Thyroid gland (tissue), 4 donors: ENCODE measurements around the gene CACNB3. TPM values are rescaled to one million over a fixed set of nuclear protein-coding genes. Genes with fewer than 3 reads are reported as not detected.
A peak's percentile ranks its signal among the peaks of the same experiment; 100 is the strongest.

Source experiments
- DNase-seq, 2 donors: peaks; one replicate each; pipeline ENCODE4 v3.0.0-alpha.2; 2019
- H3K27ac ChIP-seq, 3 donors: fragments of 200-600 bp; sonication (generic); 1 replicate in 2 of 3; 2 replicates in 1 of 3; pipeline ENCODE4 v1.5.1; 2016 to 2019; ENCODE audit warnings: mild to moderate bottlenecking in 1 of 3, moderate library complexity in 1 of 3
- H3K27me3 ChIP-seq: fragments of 200-600 bp; sonication (generic); one replicate; pipeline ENCODE4 v1.5.1; 2019
- H3K36me3 ChIP-seq, 2 donors: fragments of 200-600 bp; sonication (generic); one replicate each; pipeline ENCODE4 v1.5.1; 2016 to 2019
- H3K4me1 ChIP-seq, 2 donors: fragments of 200-600 bp; sonication (generic); one replicate each; pipeline ENCODE4 v1.5.1; 2017 to 2019
- H3K4me3 ChIP-seq, 3 donors: fragments of 200-600 bp; sonication (generic); replicated peaks in 1 of 3; 1 replicate in 2 of 3; 2 replicates in 1 of 3; pipeline ENCODE4 v1.5.1; 2016; ENCODE audit warnings: mild to moderate bottlenecking in 1 of 3
- H3K9me3 ChIP-seq: fragments of 200-600 bp; sonication (generic); one replicate; pipeline ENCODE4 v1.5.1; 2017
- CTCF ChIP-seq, 6 experiments: fragments of 200-600 bp in 3 of 6; fragments of 450-650 bp in 3 of 6; sonication (generic) in 3 of 6; IDR thresholded peaks; one replicate each; pipeline ENCODE4 v1.5.1; 2016 to 2019; ENCODE audit warnings: antibody characterized with exemption in 6 of 6, mild to moderate bottlenecking in 2 of 6, inconsistent platforms in 1 of 6, moderate library complexity in 1 of 6
- POLR2A ChIP-seq, 2 donors: fragments of 450-650 bp; IDR thresholded peaks; one replicate each; pipeline ENCODE4 v1.6.1; 2017; ENCODE audit warnings: antibody characterized with exemption in 2 of 2, mild to moderate bottlenecking in 2 of 2, moderate library complexity in 1 of 2
- WGBS, 2 donors: methylation state at CpG; one replicate each; pipeline ENCODE4 v1.1.5; 2017; 5-methylcytosine and 5-hydroxymethylcytosine counted together
- intact Hi-C: fragments of 100-400 bp; cut with DNase I; formaldehyde crosslinking; loops from one replicate; pipeline ENCODE4 v1.15.1; 2023
- total RNA-seq, 4 donors: library from RNA; depleted of rRNA; stranded (reverse); fragments of >200 nt; gene quantifications; one replicate each; pipeline ENCODE4 v1.2.3, GENCODE V29; 2016

CACNB3 gene
- total RNA-seq, 4 donors from 2014 or later: 7.1 to 16.4 (median 13.1) TPM

- WGBS, 2 donors: 76 to 79% methylated on average over 4 to 5 of the region's 5 CpGs
- intact Hi-C loops: no loop called here
- Histone ChIP-seq H3K9me3 (no peaks in the 10 kb centered on the region), H3K27me3 (no peaks in the 10 kb centered on the region), H3K36me3 (no peaks in the 10 kb centered on the region), H3K27ac (no peak overlapping the region), H3K4me3 (no peak overlapping the region), H3K4me1 (peaks cover 18 to 25% of the 10 kb centered on the region in 2 donors)
- DNase-seq: no peak
- TF ChIP-seq CTCF (IDR thresholded peaks at IDR 0.05): no peak
- TF ChIP-seq POLR2A (IDR thresholded peaks at IDR 0.05): no peak
Measured at GRCh38 chr12:48862760-48863159, 44.5 kb downstream of the CACNB3 start.

- TF ChIP-seq POLR2A (IDR thresholded peaks at IDR 0.05) (no peak), CTCF (IDR thresholded peaks at IDR 0.05) (no peak)
- H3K4me1 ChIP-seq: peaks cover 21 to 30% of the 10 kb centered on the region in 2 donors
- intact Hi-C loops: no loop called here
Measured at GRCh38 chr12:48863291-48863690, 45.0 kb downstream of the CACNB3 start.

GRCh38 chr12:48865281-48866051 lies 47.2 kb downstream of the CACNB3 start, which contains the start of gene RND1:
Gene RND1, minus strand, starts transcription at chr12:48865870. Its CDS starts 103 bp downstream, at chr12:48865767.
- intact Hi-C loops: no loop called here
- Histone ChIP-seq H3K4me3 (peak within 1 kb of the TSS; percentile 15 to 47 (median 47)), H3K27ac (peak within 1 kb of the TSS; percentile 76 to 81 (median 76)), H3K9me3 (no peaks in the 10 kb centered on the region), H3K4me1 (peaks cover 36 to 43% of the 10 kb centered on the region in 2 donors), H3K36me3 (no peaks in the 10 kb centered on the region), H3K27me3 (no peaks in the 10 kb centered on the region)
- WGBS, 2 donors: 3% methylated on average over 16 to 23 of the region's 32 CpGs
- TF ChIP-seq CTCF (IDR thresholded peaks at IDR 0.05) (no peak), POLR2A (IDR thresholded peaks at IDR 0.05) (peak; percentile 33 to 99)
- peak; percentile 91 to 93 for DNase-seq

More at GRCh38 chr12:48863291-48863690, 45.0 kb downstream of the CACNB3 start:
- H3K36me3 ChIP-seq: no peaks in the 10 kb centered on the region
- no peak overlapping the region for H3K4me3 ChIP-seq
- H3K27me3 ChIP-seq: no peaks in the 10 kb centered on the region
- H3K27ac ChIP-seq: no peak overlapping the region
- DNase-seq: no peak
- 78 to 82% methylated on average over 4 of the region's 4 CpGs for WGBS, 2 donors
- no peaks in the 10 kb centered on the region for H3K9me3 ChIP-seq

- 80 to 81% methylated on average over 6 of the region's 6 CpGs for WGBS, 2 donors
- DNase-seq: no peak
- no peak for TF ChIP-seq POLR2A (IDR thresholded peaks at IDR 0.05)
- TF ChIP-seq CTCF (IDR thresholded peaks at IDR 0.05): no peak
- H3K27me3 ChIP-seq: no peaks in the 10 kb centered on the region
- H3K27ac ChIP-seq: peak overlapping the region; percentile 76 to 81 (median 76)
- H3K4me3 ChIP-seq: no peak overlapping the region
- peaks cover 36 to 43% of the 10 kb centered on the region in 2 donors for H3K4me1 ChIP-seq
- H3K9me3 ChIP-seq: no peaks in the 10 kb centered on the region
- intact Hi-C loops: no loop called here
- H3K36me3 ChIP-seq: no peaks in the 10 kb centered on the region
Measured at GRCh38 chr12:48866052-48866711, 47.9 kb downstream of the CACNB3 start.

- no peaks in the 10 kb centered on the region for H3K9me3 ChIP-seq
- intact Hi-C loops: no loop called here
- TF ChIP-seq POLR2A (IDR thresholded peaks at IDR 0.05) (no peak), CTCF (IDR thresholded peaks at IDR 0.05) (no peak)
- H3K27me3 ChIP-seq: no peaks in the 10 kb centered on the region
- no peak for DNase-seq
- no peak overlapping the region for H3K4me3 ChIP-seq
- peaks cover 44 to 55% of the 10 kb centered on the region in 2 donors for H3K4me1 ChIP-seq
- H3K36me3 ChIP-seq: no peaks in the 10 kb centered on the region
- WGBS, 2 donors: 80 to 85% methylated on average over 2 of the region's 2 CpGs
- H3K27ac ChIP-seq: peak overlapping the region; percentile 76 to 81 (median 76)
Measured at GRCh38 chr12:48868451-48868850, 50.2 kb downstream of the CACNB3 start.
